GM12878 (cell line): ENCODE results near the gene CHST13. TPM values are rescaled to one million over a fixed set of nuclear protein-coding genes. Genes with fewer than 3 reads are reported as not detected.

Experiments used
- ATAC-seq: fragments of 200-7000 bp; cut with Tn5 transposase; 3 replicates; pipeline ENCODE4 v1.9.1; 2020; ENCODE audit warnings: mild to moderate bottlenecking, moderate library complexity
- BruUV-seq: library from RNA; stranded (reverse); fragments of 400-500 nt; replicated peaks from 2 replicates; lab custom pipeline; 2021; lab: Mats Ljungman, UMichigan
- CTCF ChIA-PET: fragments of 300-600 bp; sonication (Branson Sonifier 250); formaldehyde crosslinking; extraction: SDS; loops from one replicate; lab custom pipeline; 2021; ENCODE audit warnings: inconsistent platforms; lab: Yijun Ruan, JAX
- POLR2A ChIA-PET: fragments of 350-600 bp; formaldehyde crosslinking; extraction: SDS; loops from one replicate; lab custom pipeline; 2021; ENCODE audit warnings: inconsistent platforms; lab: Charles Lee
- RAD21 ChIA-PET: fragments of 300-600 bp; sonication (Branson Sonifier 250); formaldehyde crosslinking; loops from one replicate; lab custom pipeline; 2023; ENCODE audit warnings: antibody characterized with exemption; ENCODE audit not compliant: unreplicated experiment; lab: Charles Lee
- SMC1A ChIA-PET: fragments of 300-600 bp; sonication (Branson Sonifier 250); formaldehyde crosslinking; loops from one replicate; lab custom pipeline; 2023; ENCODE audit not compliant: unreplicated experiment, uncharacterized antibody; lab: Charles Lee
- DNase-seq: peaks from one replicate; pipeline ENCODE4 v3.0.0-alpha.2; 2011; ENCODE audit warnings: low read depth, low spot score
- FAIRE-seq: peaks from 3 replicates; lab custom pipeline; 2011; peaks lifted over from hg19 to GRCh38; lab: Jason Lieb, UNC
- H2AFZ ChIP-seq: 2 replicates; pipeline ENCODE4 v1.6.0; 2011; ENCODE audit warnings: low read depth, low read length, control low read depth; ENCODE audit not compliant: control insufficient read depth
- H3K27ac ChIP-seq: 2 replicates; pipeline ENCODE4 v1.5.1; 2011; ENCODE audit warnings: control low read depth; ENCODE audit not compliant: control insufficient read depth, insufficient read depth
- H3K27me3 ChIP-seq, 2 experiments: replicated peaks in 1 of 2; 2 replicates each; pipeline versions ENCODE4 v1.6.0 to v1.6.1; 2011; ENCODE audit warnings: low read length in 1 of 2; ENCODE audit not compliant: control insufficient read depth in 2 of 2, insufficient read depth in 2 of 2
- H3K36me3 ChIP-seq, 2 experiments: 2 replicates each; pipeline ENCODE4 v1.5.1; 2011; ENCODE audit warnings: low read length in 1 of 2; ENCODE audit not compliant: control insufficient read depth in 2 of 2, insufficient read depth in 2 of 2
- H3K4me1 ChIP-seq: 2 replicates; pipeline ENCODE4 v1.6.1; 2011; ENCODE audit warnings: mild to moderate bottlenecking, low read length, moderate library complexity, mixed read lengths; ENCODE audit not compliant: control insufficient read depth, insufficient read depth
- H3K4me2 ChIP-seq: 2 replicates; pipeline ENCODE4 v1.6.0; 2011; ENCODE audit warnings: control low read depth; ENCODE audit not compliant: control insufficient read depth, insufficient read depth
- H3K4me3 ChIP-seq: fragments of 200-600 bp; sonication (generic); 2 replicates; pipeline ENCODE4 v1.5.1; 2016
- H3K79me2 ChIP-seq: 2 replicates; pipeline ENCODE4 v1.6.0; 2011; ENCODE audit warnings: low read length; ENCODE audit not compliant: control insufficient read depth, insufficient read depth
- H3K9ac ChIP-seq: 2 replicates; pipeline ENCODE4 v1.8.0; 2011; ENCODE audit warnings: low read length, control low read depth, mixed read lengths; ENCODE audit not compliant: control insufficient read depth, insufficient read depth
- H3K9me3 ChIP-seq: replicated peaks from 3 replicates; pipeline ENCODE4 v1.5.1; 2011; ENCODE audit warnings: mild to moderate bottlenecking, low read length; ENCODE audit not compliant: control insufficient read depth, insufficient read depth
- H4K20me1 ChIP-seq: 2 replicates; pipeline ENCODE4 v1.6.0; 2011; ENCODE audit not compliant: control insufficient read depth, insufficient read depth
- BCLAF1 ChIP-seq: fragments of 450-650 bp; IDR thresholded peaks from 2 replicates; pipeline ENCODE4 v1.6.1; 2017; ENCODE audit warnings: antibody characterized with exemption, mild to moderate bottlenecking, moderate library complexity
- HDAC2 ChIP-seq: fragments of 200-600 bp; sonication (generic); IDR thresholded peaks from 2 replicates; pipeline ENCODE4 v1.6.1; 2017
- NBN ChIP-seq: fragments of 450-650 bp; IDR thresholded peaks from 2 replicates; pipeline ENCODE4 v1.6.1; 2016
- SP1 ChIP-seq: IDR thresholded peaks from one replicate; pipeline ENCODE4 v1.6.1; 2011; ENCODE audit warnings: low read depth, low read length
- ZSCAN29 ChIP-seq: fragments of 450-650 bp; IDR thresholded peaks from 2 replicates; pipeline ENCODE4 v1.6.1; 2017; ENCODE audit warnings: mild to moderate bottlenecking, moderate library complexity
- WGBS: methylation state at CpG from one replicate; pipeline ENCODE4 v1.1.6; 2016; ENCODE audit warnings: low lambda C conversion rate; ENCODE audit not compliant: insufficient replicate concordance, insufficient coverage; ENCODE audit errors: missing lambda C conversion rate; 5-methylcytosine and 5-hydroxymethylcytosine counted together
- in situ Hi-C: fragments of 300-500 bp; cut with MboI; formaldehyde crosslinking; loops from 9 replicates; pipeline ENCODE4 v1.14.3; 2018; ENCODE audit warnings: mixed read lengths
- intact Hi-C: fragments of 100-400 bp; cut with micrococcal nuclease; formaldehyde crosslinking; loops from one replicate; pipeline ENCODE4 v1.14.2; 2022; ENCODE audit not compliant: unreplicated experiment
- polyA plus RNA-seq, 11 experiments: library from polyadenylated mRNA; depleted of rRNA in 4 of 11; unstranded in 6 of 11; stranded (reverse) in 5 of 11; fragments of >200 nt; fragmentation: Nextera tagmentation in 4 of 11; fragmentation: Illumina TruSeq in 1 of 11; extraction: Ambion mirVana in 4 of 11; extraction: Trizol in 1 of 11; gene quantifications; 1 replicate in 1 of 11; 2 replicates in 10 of 11; pipeline versions ENCODE4 v1.2.1 to v1.2.3, GENCODE V29; 2011 to 2016; ENCODE audit warnings: inconsistent platforms in 2 of 11, missing spikeins in 2 of 11, low read depth in 1 of 11
- total RNA-seq, 4 experiments: library from RNA; depleted of rRNA in 3 of 4; stranded (reverse); fragments of >200 nt in 3 of 4; fragmentation: Illumina TruSeq in 1 of 4; extraction: Trizol in 1 of 4; gene quantifications; 2 replicates each; pipeline versions ENCODE4 v1.2.1 to v1.2.3, GENCODE V29; 2013 to 2021

The CHST13 gene
- total and polyA plus RNA-seq, 10 of the 15 experiments (the other 5 are each of a cell fraction or from before 2014, with no cell fraction given), result not detected

GRCh38 chr3:126482503-126483255 lies 41.3 kb upstream of the CHST13 start:
- no peaks in the 10 kb centered on the region for H3K9me3 ChIP-seq
- in situ Hi-C loops, result no loop called here
- TF ChIP-seq SP1, result no peak
- TF ChIP-seq BCLAF1, result no peak
- TF ChIP-seq NBN, result no peak
- TF ChIP-seq ZSCAN29, result no peak
- no peak for TF ChIP-seq HDAC2
- ChIA-PET SMC1A (no interaction called here), CTCF (no interaction called here), POLR2A (no interaction called here), RAD21 (no interaction called here)
- H4K20me1 ChIP-seq, result no peaks in the 10 kb centered on the region
- ATAC-seq (no peak), DNase-seq (no peak), FAIRE-seq (no peak)
- no peaks in the 10 kb centered on the region for H3K4me1 ChIP-seq
- H3K9ac ChIP-seq, result no peak overlapping the region
- H3K79me2 ChIP-seq, result no peaks in the 10 kb centered on the region
- 30% methylated on average over 13 of the region's 15 CpGs for WGBS
- no peak overlapping the region for H3K4me3 ChIP-seq
- H3K27ac ChIP-seq, result no peak overlapping the region
- H3K36me3 ChIP-seq, result no peaks in the 10 kb centered on the region
- intact Hi-C loops, result no loop called here
- no peaks in the 10 kb centered on the region for H3K27me3 ChIP-seq
- no peak overlapping the region for H2AFZ ChIP-seq
- BruUV-seq, result no TSS peak
- H3K4me2 ChIP-seq, result no peak overlapping the region
